Fibroblast of villous mesenchyme (primary cell): ENCODE data around the gene FGF4. TPM values are rescaled to one million over a fixed set of nuclear protein-coding genes. Genes with fewer than 3 reads are reported as not detected.

Source experiments
- DNase-seq: peaks from one replicate; pipeline ENCODE4 v3.0.0-alpha.2; 2010; ENCODE audit warnings: low read depth
- H3K4me3 ChIP-seq: 2 replicates; pipeline ENCODE4 v1.5.1; 2011; ENCODE audit warnings: low read depth, mild to moderate bottlenecking, low read length
- CTCF ChIP-seq: IDR thresholded peaks from 2 replicates; pipeline ENCODE4 v1.5.1; 2012; ENCODE audit warnings: low read depth, mild to moderate bottlenecking, low read length; ENCODE audit not compliant: insufficient read depth
- total RNA-seq: library from RNA; depleted of rRNA; stranded (reverse); fragments of >200 nt; gene quantifications from 2 replicates; pipeline ENCODE4 v1.2.3, GENCODE V29; 2012

Gene FGF4
- total RNA-seq: not detected in 2 replicates

GRCh38 chr11:69775163-69775755, at the start of gene FGF4:
Gene FGF4, minus strand, starts transcription at chr11:69775341. Its CDS starts 257 bp downstream, at chr11:69775084.
- DNase-seq: no peak
- no peak within 1 kb of the TSS for H3K4me3 ChIP-seq
- TF ChIP-seq CTCF: no peak

GRCh38 chr11:69823641-69824265, 48.6 kb upstream of the FGF4 start:
- no peak overlapping the region for H3K4me3 ChIP-seq
- no peak for TF ChIP-seq CTCF
- no peak for DNase-seq

- no peak overlapping the region for H3K4me3 ChIP-seq
- no peak for TF ChIP-seq CTCF
- no peak for DNase-seq
These were observed 47.7 kb upstream of the FGF4 start for GRCh38 chr11:69822676-69823494.

GRCh38 chr11:69821511-69822040, 46.4 kb upstream of the FGF4 start:
- DNase-seq: no peak
- no peak for TF ChIP-seq CTCF
- no peak overlapping the region for H3K4me3 ChIP-seq

- no peak for DNase-seq
- no peak overlapping the region for H3K4me3 ChIP-seq
These were observed 45.3 kb upstream of the FGF4 start for GRCh38 chr11:69820441-69820840.

More at GRCh38 chr11:69820441-69820840, 45.3 kb upstream of the FGF4 start:
- TF ChIP-seq CTCF: no peak
